Sigmoid colon (tissue), 7 donors: Measurements from ENCODE around the gene AP4E1. TPM values are rescaled to one million over a fixed set of nuclear protein-coding genes. Genes with fewer than 3 reads are reported as not detected.
"Not testable (repeated sequence)": the region's sequence is repeated elsewhere in the genome, so short reads cannot be mapped to it uniquely, and the experiment has no call there.

Experiments used
- DNase-seq: peaks from one replicate; pipeline ENCODE4 v3.0.0-alpha.2; 2019
- H3K27ac ChIP-seq, 4 donors: fragments of 200-600 bp; sonication (generic); one replicate each; pipeline ENCODE4 v1.5.1; 2016 to 2019; ENCODE audit warnings: mild to moderate bottlenecking in 1 of 4
- H3K27me3 ChIP-seq, 3 donors: fragments of 200-600 bp; sonication (generic); one replicate each; pipeline ENCODE4 v1.5.1; 2019; ENCODE audit warnings: mild to moderate bottlenecking in 1 of 3
- H3K36me3 ChIP-seq, 4 donors: fragments of 200-600 bp; sonication (generic); one replicate each; pipeline ENCODE4 v1.5.1; 2016 to 2019
- H3K4me1 ChIP-seq, 4 donors: fragments of 200-600 bp; sonication (generic); one replicate each; pipeline ENCODE4 v1.5.1; 2017 to 2019
- H3K4me3 ChIP-seq, 4 donors: fragments of 200-600 bp; sonication (generic); one replicate each; pipeline ENCODE4 v1.5.1; 2017 to 2019; ENCODE audit warnings: mild to moderate bottlenecking in 2 of 4, moderate library complexity in 1 of 4
- H3K9me3 ChIP-seq, 4 donors: fragments of 200-600 bp in 3 of 4; sonication (generic) in 3 of 4; one replicate each; pipeline versions ENCODE4 v1.5.1 to v1.6.1; 2013 to 2019
- CTCF ChIP-seq, 4 experiments: fragments of 450-650 bp in 3 of 4; fragments of 200-600 bp in 1 of 4; IDR thresholded peaks; one replicate each; pipeline ENCODE4 v1.5.1; 2016 to 2019; ENCODE audit warnings: antibody characterized with exemption in 4 of 4, mild to moderate bottlenecking in 3 of 4, moderate library complexity in 2 of 4
- EP300 ChIP-seq, 4 donors: sonication (generic); formaldehyde crosslinking; IDR thresholded peaks; one replicate each; pipeline ENCODE4 v1.6.1; 2017; ENCODE audit warnings: antibody characterized with exemption in 4 of 4
- POLR2A ChIP-seq, 2 donors: fragments of 450-650 bp; IDR thresholded peaks; one replicate each; pipeline ENCODE4 v1.6.1; 2016; ENCODE audit warnings: antibody characterized with exemption in 2 of 2, mild to moderate bottlenecking in 2 of 2, moderate library complexity in 2 of 2
- POLR2AphosphoS5 ChIP-seq, 4 donors: sonication (generic); formaldehyde crosslinking; IDR thresholded peaks; one replicate each; pipeline ENCODE4 v1.6.1; 2017; ENCODE audit warnings: antibody characterized with exemption in 4 of 4
- WGBS, 2 donors: extraction: QIAGEN DNeasy Blood & Tissue Kit; methylation state at CpG; one replicate each; pipeline ENCODE4 v1.1.7; 2013; 5-methylcytosine and 5-hydroxymethylcytosine counted together
- intact Hi-C: fragments of 100-400 bp; cut with DNase I; formaldehyde crosslinking; loops from one replicate; pipeline ENCODE4 v1.15.1; 2023
- polyA plus RNA-seq, 3 donors: library from polyadenylated mRNA; stranded (reverse); fragments of 200-250 nt; gene quantifications; one replicate each; pipeline ENCODE4 v1.2.3, GENCODE V29; 2013
- total RNA-seq, 4 donors: library from RNA; depleted of rRNA; stranded (reverse); fragments of >200 nt; gene quantifications; one replicate each; pipeline ENCODE4 v1.1.0, GENCODE V29; 2016
- donor health status: healthy with polysubstance abuse.
- donor health status: Bipolar disorder and iron deficiency.
- donor health status: healthy.

AP4E1 gene
- total and polyA plus RNA-seq, 7 donors = 2.4 to 8.3 (median 7.3) TPM

DNA sequence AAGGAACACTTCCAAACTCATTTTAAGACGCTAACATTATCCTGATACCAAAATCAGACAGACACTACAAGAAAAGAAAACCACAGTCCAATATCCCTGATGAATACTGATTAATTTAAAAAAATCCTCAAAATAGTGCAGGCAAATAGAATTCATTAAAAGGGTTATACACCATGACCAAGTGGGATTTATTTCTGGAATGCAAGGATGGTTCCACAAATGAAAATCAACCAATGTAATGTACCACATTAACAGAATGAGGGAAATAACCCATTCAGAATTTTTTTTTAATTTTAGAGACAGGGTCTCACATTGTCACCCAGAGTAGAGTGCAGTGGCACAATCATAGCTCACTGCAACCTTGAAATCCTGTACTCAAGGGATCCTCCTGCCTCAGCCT lies 17.3 kb upstream of the AP4E1 start:
- no peaks in the 10 kb centered on the region for H3K36me3 ChIP-seq
- 95 to 100% methylated on average over 1 of the region's 1 CpG for WGBS, 2 donors
- H3K27ac ChIP-seq = no peak overlapping the region
- no peaks in the 10 kb centered on the region for H3K4me1 ChIP-seq
- intact Hi-C loops = no loop called here
- no peak for DNase-seq
- no peaks in the 10 kb centered on the region for H3K27me3 ChIP-seq
- no peak for TF ChIP-seq POLR2A (IDR thresholded peaks at IDR 0.05)
- TF ChIP-seq CTCF (IDR thresholded peaks at IDR 0.05) = no peak
- TF ChIP-seq EP300 (IDR thresholded peaks at IDR 0.05) = no peak
- TF ChIP-seq POLR2AphosphoS5 (IDR thresholded peaks at IDR 0.05) = no peak
- no peak overlapping the region for H3K4me3 ChIP-seq
- peaks cover 0 to 4% (median 0%) of the 10 kb centered on the region in 4 donors for H3K9me3 ChIP-seq

GRCh38 chr15:50893976-50894375 lies 14.5 kb upstream of the AP4E1 start:
- TF ChIP-seq EP300 (IDR thresholded peaks at IDR 0.05) = no peak
- TF ChIP-seq POLR2AphosphoS5 (IDR thresholded peaks at IDR 0.05) = no peak
- no peak for TF ChIP-seq POLR2A (IDR thresholded peaks at IDR 0.05)
- TF ChIP-seq CTCF (IDR thresholded peaks at IDR 0.05) = no peak
- 94% methylated on average over 3 of the region's 3 CpGs for WGBS, 2 donors
- intact Hi-C loops = no loop called here
- DNase-seq = no peak
- Histone ChIP-seq H3K36me3 (no peaks in the 10 kb centered on the region), H3K4me1 (no peaks in the 10 kb centered on the region), H3K27me3 (no peaks in the 10 kb centered on the region), H3K27ac (no peak overlapping the region), H3K9me3 (peaks cover 0 to 4% (median 0%) of the 10 kb centered on the region in 4 donors), H3K4me3 (no peak overlapping the region)

DNA sequence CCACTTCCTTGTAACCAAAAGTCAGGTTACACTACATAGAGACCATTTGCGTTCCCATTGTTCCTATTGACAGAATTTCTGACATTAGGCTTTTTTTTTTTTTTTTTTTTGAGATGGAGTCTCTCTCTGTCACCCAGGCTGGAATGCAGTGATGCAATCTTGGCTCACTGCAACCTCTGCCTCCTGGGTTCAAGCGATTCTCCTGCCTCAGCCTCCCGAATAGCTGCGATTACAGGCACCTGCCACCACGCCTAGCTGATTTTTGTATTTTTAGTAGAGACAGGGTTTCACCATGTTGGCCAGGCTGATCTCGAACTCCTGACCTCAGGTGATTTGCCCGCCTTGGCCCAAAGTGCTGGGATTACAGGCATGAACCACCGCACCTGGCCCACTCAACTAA lies 7.1 kb upstream of the AP4E1 start:
- 93 to 95% methylated on average over 8 of the region's 8 CpGs for WGBS, 2 donors
- intact Hi-C loops = loop anchor here (10.0 kb wide), 3 partner anchors 137 to 547 kb away; partner anchors contain the start of genes GABPB1, SPPL2A and USP8

GRCh38 chr15:50904211-50904610 lies 4.3 kb upstream of the AP4E1 start:
- Histone ChIP-seq H3K4me1 (peaks cover 0 to 11% (median 8%) of the 10 kb centered on the region in 4 donors), H3K9me3 (no peaks in the 10 kb centered on the region), H3K4me3 (no peak overlapping the region), H3K27me3 (no peaks in the 10 kb centered on the region), H3K36me3 (no peaks in the 10 kb centered on the region), H3K27ac (no peak overlapping the region)
- DNase-seq = no peak
- TF ChIP-seq POLR2A (IDR thresholded peaks at IDR 0.05) = no peak
- no peak for TF ChIP-seq EP300 (IDR thresholded peaks at IDR 0.05)
- TF ChIP-seq POLR2AphosphoS5 (IDR thresholded peaks at IDR 0.05) = no peak
- TF ChIP-seq CTCF (IDR thresholded peaks at IDR 0.05) = no peak
- intact Hi-C loops = loop anchor here (10.0 kb wide), 3 partner anchors 139 to 549 kb away; partner anchors contain the start of genes GABPB1, SPPL2A and USP8

More for the DNA sequence above, 7.1 kb upstream of the AP4E1 start:
- H3K4me3 ChIP-seq, H3K36me3 ChIP-seq, H3K9me3 ChIP-seq, H3K27ac ChIP-seq, DNase-seq, H3K27me3 ChIP-seq, H3K4me1 ChIP-seq: not testable (repeated sequence)

- intact Hi-C loops = loop anchor here (10.0 kb wide), 3 partner anchors 140 to 550 kb away; partner anchors contain the start of genes GABPB1, SPPL2A and USP8
- H3K4me3 ChIP-seq = no peak overlapping the region
- DNase-seq = no peak
- 95 to 97% methylated on average over 4 of the region's 4 CpGs for WGBS, 2 donors
- H3K4me1 ChIP-seq = peaks cover 0 to 19% (median 17%) of the 10 kb centered on the region in 4 donors
- H3K27ac ChIP-seq = no peak overlapping the region
- H3K27me3 ChIP-seq = no peaks in the 10 kb centered on the region
- TF ChIP-seq POLR2AphosphoS5 (IDR thresholded peaks at IDR 0.05) (no peak), CTCF (IDR thresholded peaks at IDR 0.05) (no peak), POLR2A (IDR thresholded peaks at IDR 0.05) (no peak), EP300 (IDR thresholded peaks at IDR 0.05) (no peak)
- H3K36me3 ChIP-seq = no peaks in the 10 kb centered on the region
- H3K9me3 ChIP-seq = no peaks in the 10 kb centered on the region
Observed at GRCh38 chr15:50905055-50905454, 3.4 kb upstream of the AP4E1 start.
